Activated CD4-positive, alpha-beta T cell treated with anti-CD3 and anti-CD28 coated beads for 36 hours (primary cell): ENCODE data around the gene EGFL8. TPM values are rescaled to one million over a fixed set of nuclear protein-coding genes. Genes with fewer than 3 reads are reported as not detected.
"Not testable (repeated sequence)": the region's sequence is repeated elsewhere in the genome, so short reads cannot be mapped to it uniquely, and the experiment has no call there.

Experiments used
- ATAC-seq: fragments of 200-7000 bp; cut with Tn5 transposase; one replicate; pipeline ENCODE4 v1.10.0; 2021; ENCODE audit warnings: mild to moderate bottlenecking, moderate library complexity
- CTCF ChIA-PET: fragments of 350-600 bp; sonication (Branson Sonifier 250); formaldehyde crosslinking; loops from one replicate; lab custom pipeline; 2021; ENCODE audit warnings: antibody characterized with exemption; lab: Charles Lee
- POLR2A ChIA-PET: fragments of 350-600 bp; sonication (Branson Sonifier 250); formaldehyde crosslinking; loops from one replicate; lab custom pipeline; 2021; ENCODE audit warnings: antibody characterized with exemption, inconsistent platforms; lab: Charles Lee
- DNase-seq: peaks from one replicate; pipeline ENCODE4 v3.0.0-alpha.2; 2020
- H3K27ac Mint-ChIP-seq: one replicate; pipeline ENCODE4 v1.8.0; 2021; ENCODE audit warnings: mixed read lengths
- H3K27me3 Mint-ChIP-seq: one replicate; pipeline ENCODE4 v1.8.0; 2021; ENCODE audit warnings: mixed read lengths
- H3K36me3 Mint-ChIP-seq: one replicate; pipeline ENCODE4 v1.8.0; 2021; ENCODE audit warnings: low read depth, mixed read lengths
- H3K4me1 Mint-ChIP-seq: one replicate; pipeline ENCODE4 v1.8.0; 2021; ENCODE audit warnings: mixed read lengths
- H3K4me3 Mint-ChIP-seq: one replicate; pipeline ENCODE4 v1.8.0; 2021; ENCODE audit warnings: mild to moderate bottlenecking, moderate library complexity, mixed read lengths
- H3K9me3 Mint-ChIP-seq: one replicate; pipeline ENCODE4 v1.8.0; 2021; ENCODE audit warnings: low read depth, mixed read lengths
- intact Hi-C, 2 experiments: fragments of 100-400 bp; cut with DNase I in 1 of 2; cut with micrococcal nuclease in 1 of 2; formaldehyde crosslinking; loops; one replicate each; pipeline versions ENCODE4 v1.14.2 to v1.15.1; 2022 to 2024; cut with DNase I, micrococcal nuclease
- total RNA-seq, 2 experiments: library from RNA; stranded (reverse); gene quantifications; one replicate each; pipeline ENCODE4 v1.2.3, GENCODE V29; 2021

Gene EGFL8
- total RNA-seq, 2 experiments from 2014 or later: 9.1 to 10.9 TPM

GRCh38 chr6:32183030-32183429, 18.6 kb downstream of the EGFL8 start:
- Mint-ChIP-seq H3K27me3 (no peaks in the 10 kb centered on the region), H3K27ac (peak overlapping the region; percentile 69), H3K4me3 (no peak overlapping the region), H3K4me1 (peaks cover 68% of the 10 kb centered on the region), H3K9me3 (no peaks in the 10 kb centered on the region), H3K36me3 (peaks cover 63% of the 10 kb centered on the region)
- ATAC-seq (no peak), DNase-seq (no peak)
- ChIA-PET POLR2A (interaction anchor here (1.2 to 1.7 kb wide), 2 partner anchors 9 to 12 kb away, joined by 5 to 9 read pairs; partner anchors contain the start of gene GPSM3), CTCF (no interaction called here)
- intact Hi-C loops: no loop called here

GRCh38 chr6:32183483-32184083, 19.2 kb downstream of the EGFL8 start:
- H3K4me1 Mint-ChIP-seq: peaks cover 74% of the 10 kb centered on the region
- DNase-seq (no peak), ATAC-seq (no peak)
- H3K4me3 Mint-ChIP-seq: no peak overlapping the region
- intact Hi-C loops: no loop called here
- ChIA-PET CTCF (no interaction called here), POLR2A (interaction anchor here (1.2 to 1.7 kb wide), 2 partner anchors 9 to 12 kb away, joined by 5 to 9 read pairs; partner anchors contain the start of gene GPSM3)
- H3K27ac Mint-ChIP-seq: peak overlapping the region; percentile 69
- H3K27me3 Mint-ChIP-seq: no peaks in the 10 kb centered on the region
- no peaks in the 10 kb centered on the region for H3K9me3 Mint-ChIP-seq
- peaks cover 67% of the 10 kb centered on the region for H3K36me3 Mint-ChIP-seq

GRCh38 chr6:32184084-32184640, 19.8 kb downstream of the EGFL8 start, which contains the start of gene AGER:
Gene AGER (minus strand): TSS chr6:32184253. CDS start chr6:32184222, 31 bp downstream.
- ChIA-PET CTCF (no interaction called here), POLR2A (no interaction called here)
- DNase-seq (no peak), ATAC-seq (no peak)
- intact Hi-C loops: no loop called here
- Mint-ChIP-seq H3K27ac (peak within 1 kb of the TSS; percentile 69), H3K4me3 (no peak within 1 kb of the TSS), H3K4me1 (peaks cover 74% of the 10 kb centered on the region), H3K9me3 (no peaks in the 10 kb centered on the region), H3K27me3 (no peaks in the 10 kb centered on the region), H3K36me3 (peaks cover 67% of the 10 kb centered on the region)

GRCh38 chr6:32185681-32186131, 21.3 kb downstream of the EGFL8 start:
- POLR2A ChIA-PET: interaction anchor here (0.6 to 0.7 kb wide), 3 partner anchors 9 to 640 kb away, joined by 3 to 6 read pairs (median 5); no protein-coding TSS in a partner anchor
- H3K9me3 Mint-ChIP-seq, H3K27me3 Mint-ChIP-seq, intact Hi-C loops, CTCF ChIA-PET: not testable (repeated sequence)
- ATAC-seq: peak; percentile 69
- H3K36me3 Mint-ChIP-seq: peaks cover 57% of the 10 kb centered on the region
- peaks cover 60% of the 10 kb centered on the region for H3K4me1 Mint-ChIP-seq
- DNase-seq: peak; percentile 80
- peak overlapping the region; percentile 39 for H3K4me3 Mint-ChIP-seq
- peak overlapping the region; percentile 87 for H3K27ac Mint-ChIP-seq

DNA sequence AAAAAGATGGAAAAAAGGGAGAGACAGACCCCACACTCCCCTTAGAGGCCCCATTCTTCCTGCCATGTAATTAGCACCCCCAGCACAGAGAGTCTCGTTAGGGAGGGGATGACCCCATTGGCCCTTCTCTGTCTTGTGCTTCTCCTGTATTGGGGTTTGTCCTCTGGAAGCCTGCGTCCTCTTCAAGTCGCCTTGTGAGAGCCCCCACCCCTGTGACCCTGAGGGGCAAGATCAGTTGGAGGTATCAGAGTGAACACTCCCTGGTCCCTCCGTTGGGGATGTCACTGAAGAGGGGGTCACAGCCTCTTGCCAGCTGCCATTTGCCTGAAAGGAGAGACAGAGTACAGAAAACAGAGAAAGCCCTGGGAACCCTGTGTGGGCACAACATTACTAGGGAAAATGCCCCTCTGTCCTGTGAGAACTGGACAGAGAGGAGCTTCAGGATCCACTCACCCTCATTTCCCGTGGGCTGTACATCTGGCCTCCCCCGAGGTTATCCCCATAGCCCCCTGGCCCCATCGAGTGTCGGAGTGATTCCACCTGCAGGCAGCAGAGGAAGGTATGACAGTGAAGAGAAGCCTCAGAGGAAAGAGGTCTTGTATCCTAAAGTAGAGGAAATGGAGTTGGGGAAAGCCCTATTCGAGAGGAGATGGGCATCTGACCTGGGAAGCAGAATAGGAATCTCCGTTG, 21.9 kb downstream of the EGFL8 start:
- H3K27me3 Mint-ChIP-seq, DNase-seq, intact Hi-C loops, CTCF ChIA-PET, H3K9me3 Mint-ChIP-seq, ATAC-seq: not testable (repeated sequence)
- Mint-ChIP-seq H3K27ac (peak overlapping the region; percentile 87), H3K4me3 (peak overlapping the region; percentile 39), H3K36me3 (peaks cover 57% of the 10 kb centered on the region), H3K4me1 (peaks cover 57% of the 10 kb centered on the region)
- POLR2A ChIA-PET: interaction anchor here (0.6 to 0.7 kb wide), 2 partner anchors 10 to 374 kb away, joined by 5 to 6 read pairs; no protein-coding TSS in a partner anchor

- intact Hi-C loops: no loop called here
- H3K27ac Mint-ChIP-seq: peak overlapping the region; percentile 87
- peaks cover 54% of the 10 kb centered on the region for H3K4me1 Mint-ChIP-seq
- peaks cover 60% of the 10 kb centered on the region for H3K36me3 Mint-ChIP-seq
- ATAC-seq (no peak), DNase-seq (no peak)
- POLR2A ChIA-PET: no interaction called here
- H3K4me3 Mint-ChIP-seq: peak overlapping the region; percentile 95
- CTCF ChIA-PET: no interaction called here
- H3K27me3 Mint-ChIP-seq: no peaks in the 10 kb centered on the region
- no peaks in the 10 kb centered on the region for H3K9me3 Mint-ChIP-seq
Measured at GRCh38 chr6:32187009-32187709, 22.8 kb downstream of the EGFL8 start.

GRCh38 chr6:32187725-32188380, 23.5 kb downstream of the EGFL8 start:
- peak overlapping the region; percentile 91 for H3K27ac Mint-ChIP-seq
- POLR2A ChIA-PET, ATAC-seq, intact Hi-C loops, CTCF ChIA-PET, DNase-seq, H3K9me3 Mint-ChIP-seq, H3K27me3 Mint-ChIP-seq: not testable (repeated sequence)
- H3K4me1 Mint-ChIP-seq: peaks cover 49% of the 10 kb centered on the region
- peaks cover 56% of the 10 kb centered on the region for H3K36me3 Mint-ChIP-seq
- H3K4me3 Mint-ChIP-seq: peak overlapping the region; percentile 95

DNA sequence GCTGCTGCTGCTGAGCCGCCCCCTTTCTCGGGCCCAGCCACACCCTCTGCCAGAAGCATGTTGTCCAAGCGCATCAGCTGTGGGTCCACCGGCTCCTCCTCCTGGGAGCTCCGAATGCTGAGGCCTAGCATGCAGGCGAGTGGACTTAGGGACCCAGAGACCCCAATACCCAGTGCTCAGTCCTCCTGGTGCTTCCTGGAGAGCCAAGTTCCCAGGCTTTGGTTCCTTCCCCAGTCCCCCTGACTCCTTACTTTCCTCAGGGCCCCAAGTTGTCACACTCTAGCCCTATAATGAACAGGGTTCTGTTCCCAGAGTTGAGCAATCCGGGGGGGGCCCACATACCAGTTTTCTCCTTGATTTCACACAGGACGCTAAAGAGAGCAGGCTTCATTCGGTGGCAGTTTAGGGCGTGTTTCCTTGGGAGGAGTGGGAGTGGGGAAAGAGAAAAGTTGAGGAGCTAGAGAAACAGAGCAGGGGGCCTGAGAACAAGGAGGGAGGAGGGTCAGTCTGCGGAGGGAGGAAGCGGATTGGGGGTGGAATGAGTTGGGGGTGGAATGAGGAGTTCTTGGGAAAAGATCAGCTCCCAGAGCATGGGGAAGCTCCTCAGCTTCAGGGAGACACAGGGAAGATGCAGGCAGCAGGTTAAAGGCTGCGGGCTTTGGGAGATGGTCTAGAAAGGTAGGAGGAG, 24.1 kb downstream of the EGFL8 start:
- peak overlapping the region; percentile 95 for H3K4me3 Mint-ChIP-seq
- peak overlapping the region; percentile 91 for H3K27ac Mint-ChIP-seq
- H3K9me3 Mint-ChIP-seq: no peaks in the 10 kb centered on the region
- intact Hi-C loops: no loop called here
- peaks cover 50% of the 10 kb centered on the region for H3K4me1 Mint-ChIP-seq
- ChIA-PET POLR2A (interaction anchor here (1.0 kb wide), 1 partner anchor 9 kb away, joined by 3 read pairs; no protein-coding TSS in a partner anchor), CTCF (interaction anchor here (0.6 kb wide), 1 partner anchor 1084 kb away, joined by 3 read pairs; the partner anchor contains the start of gene RPS18)
- DNase-seq (no peak), ATAC-seq (no peak)
- H3K36me3 Mint-ChIP-seq: peaks cover 51% of the 10 kb centered on the region
- H3K27me3 Mint-ChIP-seq: no peaks in the 10 kb centered on the region

DNA sequence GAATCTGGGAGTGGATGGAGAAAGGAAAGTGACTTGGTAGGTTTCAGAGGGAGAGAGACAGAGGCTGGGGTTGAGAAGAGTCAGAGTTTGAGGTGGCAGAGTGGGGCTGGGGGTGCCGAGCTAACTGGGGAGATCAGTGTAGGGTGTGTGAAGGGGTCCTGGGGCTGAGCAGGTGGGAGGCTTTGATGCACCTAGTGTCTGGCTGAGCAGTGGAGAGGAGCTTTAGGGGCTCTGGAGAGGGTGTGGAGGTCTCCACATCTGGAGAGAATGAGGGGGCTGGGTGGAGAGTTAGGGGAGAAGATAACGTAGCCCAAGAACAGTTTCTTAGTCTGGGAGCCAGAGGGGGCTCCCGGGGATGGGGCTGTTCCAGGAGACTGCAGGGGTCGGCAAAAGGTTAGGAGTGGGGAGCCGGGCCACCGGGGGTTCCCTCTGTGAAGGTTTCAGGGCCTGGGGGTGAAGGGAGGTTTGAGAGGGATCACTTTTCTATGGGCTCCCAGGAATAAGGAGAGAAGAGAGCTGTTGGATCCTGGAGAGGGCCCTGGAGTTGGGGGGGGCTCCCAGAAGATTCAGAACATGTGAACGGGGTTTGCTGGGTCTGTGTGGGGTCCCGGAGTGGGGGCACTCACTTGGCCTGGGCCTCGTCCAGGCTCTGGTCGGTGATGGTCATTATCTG, 24.8 kb downstream of the EGFL8 start:
- Mint-ChIP-seq H3K36me3 (peaks cover 46% of the 10 kb centered on the region), H3K9me3 (no peaks in the 10 kb centered on the region), H3K27ac (peak overlapping the region; percentile 91), H3K27me3 (no peaks in the 10 kb centered on the region), H3K4me3 (peak overlapping the region; percentile 95), H3K4me1 (peaks cover 57% of the 10 kb centered on the region)
- DNase-seq (no peak), ATAC-seq (no peak)
- ChIA-PET CTCF (interaction anchor here (0.6 kb wide), 2 partner anchors 1083 to 1433 kb away, joined by 3 read pairs; partner anchors contain the start of gene RPS18), POLR2A (interaction anchor here (0.6 to 1.0 kb wide), 2 partner anchors 10 to 595 kb away, joined by 3 read pairs; no protein-coding TSS in a partner anchor)
- intact Hi-C loops: no loop called here

DNA sequence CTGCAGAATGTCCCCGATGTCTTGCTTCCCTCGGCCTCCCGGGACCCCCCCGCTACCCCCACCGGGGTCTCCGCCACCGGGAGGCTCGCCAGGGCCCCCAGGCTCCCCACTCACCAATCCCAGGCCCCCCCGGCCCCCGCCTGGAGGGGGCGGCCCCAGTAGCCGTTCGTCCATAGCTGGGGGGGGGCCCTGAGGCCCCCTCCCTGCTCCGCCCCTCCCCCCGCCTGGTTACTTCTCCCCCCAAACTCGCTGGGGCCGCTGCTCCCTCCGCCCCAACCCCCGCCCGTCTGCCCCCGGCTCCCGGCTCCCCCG, 25.3 kb downstream of the EGFL8 start:
- intact Hi-C loops: loop anchor here (1.0 to 10.0 kb wide), 5 partner anchors 11 to 1225 kb away; partner anchors contain the start of genes CUTA (in 1 of the 2), DXO (in 1 of the 2), FKBPL (in 1 of the 2) and PHF1 (in 1 of the 2)
- ChIA-PET POLR2A (interaction anchor here (0.6 kb wide), 1 partner anchor 536 kb away, joined by 3 read pairs; no protein-coding TSS in a partner anchor), CTCF (interaction anchor here (0.6 kb wide), 2 partner anchors 10 to 1433 kb away, joined by 3 read pairs; no protein-coding TSS in a partner anchor)
- no peaks in the 10 kb centered on the region for H3K9me3 Mint-ChIP-seq
- peaks cover 46% of the 10 kb centered on the region for H3K36me3 Mint-ChIP-seq
- H3K27me3 Mint-ChIP-seq: no peaks in the 10 kb centered on the region
- no peak for ATAC-seq
- peaks cover 60% of the 10 kb centered on the region for H3K4me1 Mint-ChIP-seq
- peak overlapping the region; percentile 91 for H3K27ac Mint-ChIP-seq
- DNase-seq: no peak
- peak overlapping the region; percentile 95 for H3K4me3 Mint-ChIP-seq
